HepG2 (cell line): ENCODE data around the gene RNF126.

Experiments used
- AHR ChIP-seq: IDR thresholded peaks from 2 replicates; pipeline ENCODE4 v1.6.1; 2018; ENCODE audit warnings: missing genetic modification reagents, missing compliant biosample characterization
- CEBPZ ChIP-seq: IDR thresholded peaks from 2 replicates; pipeline ENCODE4 v1.6.1; 2012; ENCODE audit warnings: low read length, improper control_type of control experiment
- NFKB2 ChIP-seq: sonication (generic); formaldehyde crosslinking; IDR thresholded peaks from 2 replicates; pipeline ENCODE4 v1.4.0; 2020; ENCODE audit warnings: missing genetic modification reagents, borderline replicate concordance
- TCF7L2 ChIP-seq: IDR thresholded peaks from 2 replicates; pipeline ENCODE4 v1.6.1; 2011; ENCODE audit warnings: mild to moderate bottlenecking, low read depth, low read length, moderate library complexity
- ZSCAN25 ChIP-seq: sonication (generic); formaldehyde crosslinking; IDR thresholded peaks from 2 replicates; pipeline ENCODE4 v1.8.0; 2022; ENCODE audit warnings: mild to moderate bottlenecking, missing genetic modification reagents

GRCh38 chr19:623175-623916 lies 39.7 kb downstream of the RNF126 start:
- TF ChIP-seq ZSCAN25 (CRISPR knock-in tag) (no peak), CEBPZ (no peak), AHR (CRISPR knock-in tag) (no peak), TCF7L2 (no peak), NFKB2 (CRISPR knock-in tag) (no peak)
